Measurements from ENCODE around the gene PTPRT.

The PTPRT gene

GRCh38 chr20:42775866-42776265 lies 413.8 kb downstream of the PTPRT start:
- DNase-seq: no peak

DNA sequence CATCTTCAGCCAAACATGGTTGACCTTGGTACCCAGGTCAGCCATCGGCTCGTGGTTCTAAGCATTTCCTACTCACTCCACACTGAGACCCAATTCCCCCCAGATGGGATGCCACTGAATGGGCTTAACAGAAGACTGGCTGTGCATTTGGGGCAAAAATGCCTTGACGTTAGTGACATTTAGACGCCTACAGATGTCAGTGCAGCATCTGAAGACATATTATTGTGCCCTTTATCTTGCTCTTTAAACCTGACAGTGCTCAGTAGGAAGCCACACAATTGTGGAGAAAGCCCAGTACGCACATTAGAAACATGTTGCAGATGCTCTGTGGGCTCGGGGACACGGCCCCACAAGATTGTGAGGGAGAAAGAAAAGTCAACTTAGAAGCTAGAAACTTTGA lies 414.7 kb downstream of the PTPRT start:
- DNase-seq: no peak

- no peak for DNase-seq
Measured at GRCh38 chr20:42763015-42763414, 426.7 kb downstream of the PTPRT start.

GRCh38 chr20:42756991-42757390 lies 432.7 kb downstream of the PTPRT start:
- no peak for DNase-seq

DNA sequence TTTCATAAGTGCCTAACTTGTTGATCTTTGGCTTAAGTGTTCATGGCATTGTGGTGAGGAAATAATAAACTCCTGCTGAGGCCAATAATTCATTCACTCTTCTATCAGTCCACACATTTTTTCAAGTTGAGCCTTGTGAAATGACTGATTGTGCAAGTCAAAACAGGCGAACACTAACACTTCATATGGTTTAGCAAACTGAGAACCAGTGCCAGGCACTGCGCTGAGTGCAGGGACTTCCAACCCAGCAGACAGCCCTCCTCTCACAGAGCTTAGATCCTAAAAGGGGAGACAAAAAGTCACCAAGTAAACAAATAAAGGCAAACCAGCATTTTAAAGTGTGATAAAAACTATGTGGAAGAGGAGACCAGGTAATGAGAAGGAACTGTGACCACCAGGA lies 435.0 kb downstream of the PTPRT start:
- DNase-seq: no peak

GRCh38 chr20:42752620-42753019 lies 437.1 kb downstream of the PTPRT start:
- no peak for DNase-seq

DNA sequence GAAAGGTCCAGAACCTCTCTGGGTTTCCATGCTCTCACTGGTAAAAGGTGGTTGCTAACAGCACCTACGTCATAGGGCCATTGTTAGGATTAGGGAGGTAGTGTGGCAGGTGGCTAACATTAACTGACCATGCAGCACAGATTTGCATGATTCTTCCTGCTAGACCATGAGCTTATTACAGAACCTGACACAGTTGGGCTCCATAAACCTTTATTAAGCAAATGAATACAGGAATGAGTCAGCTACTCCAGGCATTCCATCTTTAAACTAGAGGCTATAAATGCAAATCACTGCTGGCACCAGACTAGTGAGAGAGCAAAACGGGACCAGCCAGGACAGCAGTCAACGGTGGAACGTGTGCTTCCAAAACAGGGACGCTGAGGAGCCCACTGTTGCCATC lies 440.1 kb downstream of the PTPRT start:
- DNase-seq: no peak

- no peak for DNase-seq
Measured at GRCh38 chr20:42747765-42748411, 441.8 kb downstream of the PTPRT start.

DNA sequence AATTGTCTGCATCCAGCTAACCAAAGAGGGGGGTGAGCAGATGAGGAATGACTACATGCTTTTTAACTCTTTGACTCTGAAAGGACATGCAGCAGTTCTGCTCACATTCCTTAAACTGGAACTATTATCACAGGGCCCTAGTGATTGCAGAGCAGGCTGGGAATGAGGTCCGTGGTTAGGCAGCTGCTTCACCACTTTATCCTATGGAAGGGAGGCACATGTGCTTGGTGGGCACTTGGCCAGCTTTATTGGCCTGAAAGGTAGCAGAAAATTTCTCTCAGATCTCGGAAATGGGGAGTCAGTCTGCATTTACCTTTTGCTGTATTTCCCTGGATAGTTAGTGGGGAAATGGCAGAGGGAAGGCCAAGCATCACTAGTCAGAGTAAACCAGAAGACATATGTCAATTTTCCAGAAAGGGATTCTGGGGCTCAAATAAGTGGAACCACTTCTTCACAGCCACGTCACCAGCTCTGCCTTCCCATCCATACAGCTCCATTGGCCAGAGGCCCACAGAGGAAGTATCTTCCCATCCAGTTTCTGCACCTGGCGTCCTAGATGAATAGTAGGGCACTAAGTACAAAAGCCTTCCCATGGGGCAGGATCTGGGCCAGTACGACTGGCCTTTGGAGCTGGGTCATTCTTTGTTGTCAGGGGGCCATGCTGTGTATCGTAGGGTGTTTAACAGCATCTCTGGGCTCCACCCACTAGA lies 444.8 kb downstream of the PTPRT start:
- no peak for DNase-seq

DNA sequence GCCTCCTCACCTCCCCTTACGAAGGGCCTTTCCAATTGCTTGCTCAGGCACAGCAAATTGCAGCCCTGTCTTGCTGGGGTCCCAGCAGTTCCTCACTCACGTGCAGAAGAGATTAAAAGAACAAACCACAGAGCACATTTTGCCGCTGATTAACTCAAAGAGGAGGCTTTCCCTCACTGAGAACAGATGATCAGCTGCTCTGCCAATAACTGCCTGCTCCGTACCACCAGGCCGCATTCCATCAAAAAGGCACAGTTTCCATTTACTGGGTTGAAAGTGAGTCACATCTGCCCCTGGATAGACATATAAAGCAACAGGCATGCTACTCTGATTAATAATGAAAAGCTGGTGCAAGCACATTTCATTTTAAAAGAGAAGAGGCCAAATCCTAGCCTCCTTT lies 446.8 kb downstream of the PTPRT start:
- no peak for DNase-seq

DNA sequence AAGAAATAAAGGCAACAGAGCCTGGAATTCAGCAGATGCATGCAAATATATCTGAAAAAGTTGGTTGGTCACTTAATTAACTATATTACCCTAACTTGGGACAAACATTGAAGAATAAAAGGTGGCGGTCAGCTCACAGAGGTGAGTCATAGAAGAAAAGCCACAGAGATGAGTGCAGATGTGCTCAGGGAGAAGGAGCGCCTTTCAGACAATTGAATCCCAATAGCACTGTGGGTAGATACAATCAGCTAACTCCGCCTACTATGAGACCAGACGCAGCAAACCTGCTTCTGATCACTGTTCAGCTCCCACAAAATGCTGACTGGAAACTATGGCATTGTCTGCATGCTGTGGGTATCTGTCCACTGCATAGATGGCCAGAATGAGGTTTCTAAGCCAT lies 447.8 kb downstream of the PTPRT start:
- no peak for DNase-seq

GRCh38 chr20:42740226-42740870 lies 449.4 kb downstream of the PTPRT start:
- DNase-seq: no peak

- no peak for DNase-seq
Measured at GRCh38 chr20:42739683-42740082, 450.0 kb downstream of the PTPRT start.

- no peak for DNase-seq
Measured at GRCh38 chr20:42735539-42735938, 454.2 kb downstream of the PTPRT start.

- no peak for DNase-seq
Measured at GRCh38 chr20:42734660-42735368, 454.9 kb downstream of the PTPRT start.

DNA sequence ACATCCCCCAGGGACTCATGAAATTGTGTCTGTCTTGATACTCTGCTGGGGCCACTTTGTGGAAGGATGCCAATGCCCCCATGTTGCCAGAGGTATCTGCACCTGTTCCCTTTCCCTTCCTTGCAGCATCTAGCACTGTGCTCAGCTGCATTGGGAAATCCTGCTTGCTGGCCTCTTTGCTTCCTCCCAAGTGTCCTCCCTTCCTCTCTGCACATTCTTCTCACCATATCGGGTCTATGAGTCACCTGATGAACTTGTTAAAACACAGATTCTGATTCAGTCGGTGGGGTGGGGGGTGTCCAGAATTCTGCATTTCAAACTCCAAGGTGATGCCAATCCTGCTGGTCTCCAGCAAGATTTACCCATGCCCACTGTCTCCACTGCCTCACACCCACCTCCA lies 467.8 kb downstream of the PTPRT start:
- DNase-seq: no peak

- no peak for DNase-seq
Measured at GRCh38 chr20:42714298-42715141, 475.2 kb downstream of the PTPRT start.

GRCh38 chr20:42708266-42708665 lies 481.4 kb downstream of the PTPRT start:
- DNase-seq: no peak

GRCh38 chr20:42706759-42707158 lies 482.9 kb downstream of the PTPRT start:
- DNase-seq: no peak

- DNase-seq: no peak
Measured at GRCh38 chr20:42705550-42705949, 484.2 kb downstream of the PTPRT start.

DNA sequence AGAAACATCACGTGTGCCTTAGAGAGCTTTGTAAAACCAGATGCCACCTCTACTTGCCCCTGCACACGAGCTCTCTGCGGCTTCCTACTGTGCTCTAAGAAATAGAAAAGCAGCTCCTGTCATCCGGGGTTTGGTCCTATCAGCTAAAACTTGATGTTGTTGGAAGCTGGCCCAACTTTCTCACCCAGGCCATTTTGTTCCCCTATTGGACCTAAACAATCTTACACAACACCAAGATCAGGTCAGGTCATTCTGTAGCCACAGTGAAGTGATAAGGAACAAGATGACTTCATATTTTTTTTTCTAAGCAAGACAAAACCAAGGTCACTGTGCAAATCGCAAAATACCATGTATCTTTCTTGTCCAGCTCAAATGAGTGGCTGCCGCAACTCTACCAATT lies 486.0 kb downstream of the PTPRT start:
- no peak for DNase-seq

DNA sequence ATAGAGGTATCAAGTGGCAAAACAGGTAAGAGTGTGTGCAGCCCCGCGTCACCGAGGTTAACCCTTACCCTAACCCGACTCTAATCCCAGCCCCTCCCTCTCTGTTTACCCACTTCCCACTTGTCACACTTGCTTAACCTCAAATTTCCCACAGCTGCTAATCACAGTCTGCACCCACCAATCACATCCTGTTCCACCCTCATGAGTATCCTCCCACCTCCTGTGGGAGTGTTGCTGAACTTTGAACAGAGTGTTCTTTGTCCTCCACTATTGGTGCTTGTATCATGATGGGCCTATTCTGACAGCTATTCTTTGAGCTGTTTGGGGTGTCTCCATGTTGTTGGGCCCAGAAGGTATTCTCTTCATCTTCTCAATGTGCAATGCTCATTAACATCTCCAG lies 487.8 kb downstream of the PTPRT start:
- no peak for DNase-seq

GRCh38 chr20:42700372-42700771 lies 489.3 kb downstream of the PTPRT start:
- DNase-seq: no peak

Data from COR-L47 (cell line).